Measurements from ENCODE around the gene GPR176.
A peak's percentile ranks its signal among the peaks of the same experiment; 100 is the strongest.

GPR176 gene

DNA sequence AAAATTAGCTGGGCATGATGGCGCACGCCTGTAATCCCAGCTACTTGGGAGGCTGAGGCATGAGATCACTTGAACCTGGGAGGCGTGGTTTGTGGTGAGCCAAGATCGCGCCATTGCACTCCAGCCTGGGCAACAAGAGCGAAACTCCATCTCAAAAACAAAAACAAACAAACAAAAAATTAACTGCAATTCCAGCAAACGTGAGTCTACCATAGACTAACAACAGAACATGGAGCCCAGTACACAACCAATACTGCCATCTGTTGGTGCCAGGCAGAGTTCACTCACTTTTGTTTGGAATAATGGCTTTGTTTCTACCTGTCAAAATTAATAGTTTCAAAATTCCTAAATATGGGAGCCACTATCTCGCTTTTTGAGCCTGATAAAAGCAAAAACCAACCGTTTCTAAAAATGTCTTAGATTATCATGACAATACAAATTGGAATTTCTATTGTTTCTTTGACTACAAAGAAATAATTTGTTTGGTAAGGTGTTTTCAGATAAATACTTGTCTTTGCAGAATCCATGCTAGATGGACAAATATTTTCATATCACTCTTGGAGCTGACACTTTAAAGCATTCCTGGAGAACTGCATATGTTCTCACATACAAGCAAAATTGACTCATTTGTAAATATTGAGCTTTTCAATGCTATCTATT, 45.0 kb downstream of the GPR176 start:
- peak; percentile 43 for FAIRE-seq
- TF ChIP-seq POU2F2 (IDR thresholded peaks at IDR 0.05; ENCODE audit: low read depth, low read length) (no peak), PAX5 (IDR thresholded peaks at IDR 0.05; ENCODE audit: insufficient read depth, low read length, severe bottlenecking) (no peak), TAF1 (IDR thresholded peaks at IDR 0.05; ENCODE audit: low read depth, low read length) (no peak), POLR2A (IDR thresholded peaks at IDR 0.05; ENCODE audit: low read depth, low read length) (no peak)
- DNase-seq (ENCODE audit: insufficient read length, low spot score), result no peak

- TF ChIP-seq TAF1 (IDR thresholded peaks at IDR 0.05; ENCODE audit: low read depth, low read length) (no peak), SPI1 (IDR thresholded peaks at IDR 0.05; ENCODE audit: low read depth, low read length) (no peak), POLR2AphosphoS5 (IDR thresholded peaks at IDR 0.05; ENCODE audit: low read depth, low read length) (no peak), PAX5 (IDR thresholded peaks at IDR 0.05; ENCODE audit: insufficient read depth, low read length, severe bottlenecking) (no peak), POU2F2 (IDR thresholded peaks at IDR 0.05; ENCODE audit: low read depth, low read length) (no peak), POLR2A (IDR thresholded peaks at IDR 0.05; ENCODE audit: low read depth, low read length) (no peak)
- DNase-seq (ENCODE audit: insufficient read length, low spot score) (no peak), FAIRE-seq (peak; percentile 20)
Measured at GRCh38 chr15:39873978-39874377, 46.1 kb downstream of the GPR176 start.

DNA sequence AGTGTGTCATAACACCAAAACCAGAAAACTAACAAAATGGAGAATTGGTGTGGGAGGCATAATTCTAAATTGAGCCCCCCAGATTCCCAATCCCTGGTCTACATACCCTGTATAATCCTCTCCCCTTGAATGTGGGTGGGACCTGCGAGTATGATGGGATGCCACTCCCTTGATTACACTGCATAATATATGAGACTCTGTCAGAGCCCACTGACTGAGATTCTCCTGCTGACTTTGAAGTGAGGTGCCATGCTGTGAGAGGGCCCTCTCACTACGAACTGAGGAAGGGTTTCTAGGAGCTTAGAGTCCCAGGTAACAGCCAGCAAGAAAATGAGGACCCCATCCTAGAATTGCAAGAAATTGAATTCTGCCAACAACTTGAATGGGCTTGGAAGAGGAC, 49.5 kb downstream of the GPR176 start:
- TF ChIP-seq PAX5 (IDR thresholded peaks at IDR 0.05; ENCODE audit: insufficient read depth, low read length, severe bottlenecking), result no peak
- TF ChIP-seq SPI1 (IDR thresholded peaks at IDR 0.05; ENCODE audit: low read depth, low read length), result no peak
- TF ChIP-seq POLR2AphosphoS5 (IDR thresholded peaks at IDR 0.05; ENCODE audit: low read depth, low read length), result no peak
- TF ChIP-seq POLR2A (IDR thresholded peaks at IDR 0.05; ENCODE audit: low read depth, low read length), result no peak
- TF ChIP-seq POU2F2 (IDR thresholded peaks at IDR 0.05; ENCODE audit: low read depth, low read length), result no peak
- TF ChIP-seq TAF1 (IDR thresholded peaks at IDR 0.05; ENCODE audit: low read depth, low read length), result no peak
- FAIRE-seq (no peak), DNase-seq (ENCODE audit: insufficient read length, low spot score) (no peak)

- no peak for DNase-seq (ENCODE audit: insufficient read length, low spot score)
- FAIRE-seq, result no peak
- TF ChIP-seq TAF1 (IDR thresholded peaks at IDR 0.05; ENCODE audit: low read depth, low read length) (no peak), POU2F2 (IDR thresholded peaks at IDR 0.05; ENCODE audit: low read depth, low read length) (no peak)
Measured at GRCh38 chr15:39869858-39870515, 50.1 kb downstream of the GPR176 start.

DNA sequence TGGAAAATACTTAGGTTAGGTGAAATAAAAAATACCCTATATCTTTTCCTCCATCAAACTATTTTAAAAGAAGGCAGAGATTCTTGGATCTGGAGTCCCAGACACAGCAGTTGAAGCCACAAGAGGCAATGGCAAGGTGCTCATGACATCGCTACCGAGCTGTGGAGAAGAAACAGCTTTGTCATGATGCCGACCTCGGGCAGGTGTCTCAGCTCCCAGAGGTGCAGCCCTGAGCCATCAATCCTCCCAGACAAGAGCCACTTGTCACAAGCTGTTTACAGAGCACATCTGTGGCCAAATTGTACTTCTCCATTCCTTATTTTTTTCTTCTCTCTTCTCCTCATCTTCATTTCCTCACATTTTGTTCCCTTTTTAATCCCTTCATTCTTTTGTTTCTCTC, 50.8 kb downstream of the GPR176 start:
- TF ChIP-seq TAF1 (IDR thresholded peaks at IDR 0.05; ENCODE audit: low read depth, low read length), result no peak
- TF ChIP-seq SPI1 (IDR thresholded peaks at IDR 0.05; ENCODE audit: low read depth, low read length), result no peak
- no peak for TF ChIP-seq POLR2A (IDR thresholded peaks at IDR 0.05; ENCODE audit: low read depth, low read length)
- no peak for TF ChIP-seq PAX5 (IDR thresholded peaks at IDR 0.05; ENCODE audit: insufficient read depth, low read length, severe bottlenecking)
- TF ChIP-seq POU2F2 (IDR thresholded peaks at IDR 0.05; ENCODE audit: low read depth, low read length), result no peak
- TF ChIP-seq POLR2AphosphoS5 (IDR thresholded peaks at IDR 0.05; ENCODE audit: low read depth, low read length), result no peak
- DNase-seq (ENCODE audit: insufficient read length, low spot score), result no peak
- no peak for FAIRE-seq

- FAIRE-seq, result no peak
- no peak for DNase-seq (ENCODE audit: insufficient read length, low spot score)
- TF ChIP-seq TAF1 (IDR thresholded peaks at IDR 0.05; ENCODE audit: low read depth, low read length) (no peak), POU2F2 (IDR thresholded peaks at IDR 0.05; ENCODE audit: low read depth, low read length) (no peak), PAX5 (IDR thresholded peaks at IDR 0.05; ENCODE audit: insufficient read depth, low read length, severe bottlenecking) (no peak), SPI1 (IDR thresholded peaks at IDR 0.05; ENCODE audit: low read depth, low read length) (no peak), POLR2AphosphoS5 (IDR thresholded peaks at IDR 0.05; ENCODE audit: low read depth, low read length) (no peak), POLR2A (IDR thresholded peaks at IDR 0.05; ENCODE audit: low read depth, low read length) (no peak)
Measured at GRCh38 chr15:39868396-39868795, 51.7 kb downstream of the GPR176 start.

- FAIRE-seq (peak; percentile 45), DNase-seq (ENCODE audit: insufficient read length, low spot score) (no peak)
- TF ChIP-seq TAF1 (IDR thresholded peaks at IDR 0.05; ENCODE audit: low read depth, low read length), result no peak
Measured at GRCh38 chr15:39864116-39864515, 56.0 kb downstream of the GPR176 start.

- FAIRE-seq (no peak), DNase-seq (ENCODE audit: insufficient read length, low spot score) (no peak)
- no peak for TF ChIP-seq POLR2A (IDR thresholded peaks at IDR 0.05; ENCODE audit: low read depth, low read length)
- no peak for TF ChIP-seq TAF1 (IDR thresholded peaks at IDR 0.05; ENCODE audit: low read depth, low read length)
- no peak for TF ChIP-seq POLR2AphosphoS5 (IDR thresholded peaks at IDR 0.05; ENCODE audit: low read depth, low read length)
- TF ChIP-seq POU2F2 (IDR thresholded peaks at IDR 0.05; ENCODE audit: low read depth, low read length), result no peak
- TF ChIP-seq SPI1 (IDR thresholded peaks at IDR 0.05; ENCODE audit: low read depth, low read length), result no peak
- no peak for TF ChIP-seq PAX5 (IDR thresholded peaks at IDR 0.05; ENCODE audit: insufficient read depth, low read length, severe bottlenecking)
Measured at GRCh38 chr15:39860871-39861270, 59.2 kb downstream of the GPR176 start.

DNA sequence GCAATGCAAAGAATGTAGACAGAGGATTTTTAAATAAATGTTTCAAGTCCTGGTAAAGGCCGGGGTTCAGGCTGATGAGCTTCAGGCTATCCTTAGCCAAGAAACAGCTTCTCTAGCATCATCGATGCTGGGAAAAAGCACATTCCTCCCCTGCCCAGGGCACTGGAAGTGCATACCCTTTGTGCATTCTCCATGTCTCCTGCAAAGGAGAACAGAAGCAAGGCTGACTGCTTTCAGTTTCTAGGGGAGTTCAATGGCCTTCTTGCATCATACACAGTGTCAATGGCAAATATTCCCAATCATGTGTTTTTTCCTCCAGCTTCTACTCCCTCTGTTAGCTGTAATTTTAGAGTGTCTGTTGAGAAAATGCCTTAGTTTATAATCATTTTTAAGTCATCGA, 59.9 kb downstream of the GPR176 start:
- FAIRE-seq, result no peak

GRCh38 chr15:39859636-39860035, 60.4 kb downstream of the GPR176 start:
- FAIRE-seq (no peak), DNase-seq (ENCODE audit: insufficient read length, low spot score) (no peak)
- no peak for TF ChIP-seq POLR2A (IDR thresholded peaks at IDR 0.05; ENCODE audit: low read depth, low read length)
- TF ChIP-seq SPI1 (IDR thresholded peaks at IDR 0.05; ENCODE audit: low read depth, low read length), result no peak
- no peak for TF ChIP-seq TAF1 (IDR thresholded peaks at IDR 0.05; ENCODE audit: low read depth, low read length)

More for the DNA sequence above, 59.9 kb downstream of the GPR176 start:
- TF ChIP-seq POU2F2 (IDR thresholded peaks at IDR 0.05; ENCODE audit: low read depth, low read length) (no peak), PAX5 (IDR thresholded peaks at IDR 0.05; ENCODE audit: insufficient read depth, low read length, severe bottlenecking) (no peak), SPI1 (IDR thresholded peaks at IDR 0.05; ENCODE audit: low read depth, low read length) (no peak)
- DNase-seq (ENCODE audit: insufficient read length, low spot score), result no peak
